Psoas muscle (tissue), 8 donors: ENCODE results near the gene JMJD6. TPM values are rescaled to one million over a fixed set of nuclear protein-coding genes. Genes with fewer than 3 reads are reported as not detected.
A peak's percentile ranks its signal among the peaks of the same experiment; 100 is the strongest.
"Not testable (repeated sequence)": the region's sequence is repeated elsewhere in the genome, so short reads cannot be mapped to it uniquely, and the experiment has no call there.

Experiments
- ATAC-seq, 4 donors: fragments of 200-7000 bp; cut with Tn5 transposase; one replicate each; pipeline ENCODE4 v1.9.1; 2020; ENCODE audit warnings: moderate library complexity in 3 of 4, mild to moderate bottlenecking in 2 of 4
- DNase-seq, 2 donors: peaks; one replicate each; pipeline ENCODE4 v3.0.0-alpha.2; 2020
- H3K27ac ChIP-seq: fragments of 200-600 bp; one replicate; pipeline ENCODE4 v1.8.0; 2022
- H3K27me3 ChIP-seq, 3 donors: fragments of 200-600 bp in 1 of 3; one replicate each; pipeline versions ENCODE4 v1.6.1 to v1.8.0; 2013 to 2022; ENCODE audit warnings: low read length in 2 of 3, mild to moderate bottlenecking in 2 of 3, moderate library complexity in 1 of 3; ENCODE audit not compliant: insufficient read depth in 3 of 3
- H3K36me3 ChIP-seq, 2 donors: fragments of 200-600 bp in 1 of 2; one replicate each; pipeline versions ENCODE4 v1.6.1 to v1.8.0; 2013 to 2022; ENCODE audit warnings: low read depth in 1 of 2, mild to moderate bottlenecking in 1 of 2, moderate library complexity in 1 of 2; ENCODE audit not compliant: insufficient read depth in 1 of 2
- H3K4me1 ChIP-seq: fragments of 200-600 bp; one replicate; pipeline ENCODE4 v1.8.0; 2022
- H3K4me3 ChIP-seq: fragments of 200-600 bp; one replicate; pipeline ENCODE4 v1.8.0; 2022; ENCODE audit warnings: mild to moderate bottlenecking
- H3K9me3 ChIP-seq: fragments of 200-600 bp; one replicate; pipeline ENCODE4 v1.8.0; 2022
- CTCF ChIP-seq: fragments of 200-600 bp; IDR thresholded peaks from one replicate; pipeline ENCODE4 v1.8.0; 2022; ENCODE audit warnings: antibody characterized with exemption
- WGBS, 3 donors: extraction: QIAGEN DNeasy Blood & Tissue Kit; methylation state at CpG; one replicate each; pipeline versions ENCODE4 v1.1.6 to v1.1.7; 2013; 5-methylcytosine and 5-hydroxymethylcytosine counted together
- intact Hi-C, 2 donors: fragments of 100-400 bp; cut with DNase I; formaldehyde crosslinking; loops; one replicate each; pipeline versions ENCODE4 v1.11.0 to v1.14.2; 2022
- polyA plus RNA-seq, 3 donors: library from polyadenylated mRNA; stranded (reverse); fragments of 200-250 nt; gene quantifications; one replicate each; pipeline ENCODE4 v1.2.3, GENCODE V29; 2013
- total RNA-seq, 4 donors: library from RNA; stranded (reverse); fragmentation: NEBNext Ultra II Directional in 2 of 4; extraction: Animal tissue kit (Norgen Biotek cat#: 25700) in 2 of 4; gene quantifications; one replicate each; pipeline versions ENCODE4 v1.2.1 to v1.2.4, GENCODE V29; 2021 to 2023
- donor health status: healthy with polysubstance abuse.
- donor health status: DM: no; HTN: no; CAD: no; lungs with moderate emphysema.
- donor health status: Bipolar disorder and iron deficiency.
- donor health status: healthy.
- donor health status: DM: yes; HTN: yes; CAD: no.
- donor health status: DM: no; HTN: no; CAD: no.
- donor health status: DM: no; HTN: no; CAD: no.
- donor health status: DM: yes; HTN: yes; CAD: no.

JMJD6 gene
- total and polyA plus RNA-seq, 7 donors = 30.8 to 81.9 (median 53.0) TPM

- H3K9me3 ChIP-seq = no peaks in the 10 kb centered on the region
- 62 to 72% (median 64%) methylated on average over 16 to 18 of the region's 18 CpGs for WGBS, 3 donors
- intact Hi-C loops = loop anchor here in 1 of 2 donors (1.0 kb wide), 1 partner anchor 8 kb away; no protein-coding TSS in a partner anchor
- H3K4me1 ChIP-seq = peaks cover 63% of the 10 kb centered on the region
- H3K27ac ChIP-seq = peak overlapping the region; percentile 100
- ATAC-seq (no peak), DNase-seq (no peak)
- TF ChIP-seq CTCF = no peak
- peaks cover 0 to 60% of the 10 kb centered on the region in 2 donors for H3K36me3 ChIP-seq
- H3K27me3 ChIP-seq = no peaks in the 10 kb centered on the region
- peak overlapping the region; percentile 92 for H3K4me3 ChIP-seq
Measured at GRCh38 chr17:76727745-76728456, 1.5 kb upstream of the JMJD6 start.

- WGBS, 3 donors = 1 to 2% (median 1%) methylated on average over 61 to 71 of the region's 71 CpGs
- peak within 1 kb of the TSS; percentile 92 for H3K4me3 ChIP-seq
- DNase-seq (peak; percentile 88 to 93), ATAC-seq (peak; percentile 63 to 71 (median 66))
- H3K36me3 ChIP-seq = peaks cover 0 to 59% of the 10 kb centered on the region in 2 donors
- H3K4me1 ChIP-seq = peaks cover 56% of the 10 kb centered on the region
- no peaks in the 10 kb centered on the region for H3K27me3 ChIP-seq
- intact Hi-C loops = loop anchor here in 1 of 2 donors (1.0 kb wide), 1 partner anchor 9 kb away; no protein-coding TSS in a partner anchor
- TF ChIP-seq CTCF = peak; percentile 52
- H3K27ac ChIP-seq = peak within 1 kb of the TSS; percentile 100
- no peaks in the 10 kb centered on the region for H3K9me3 ChIP-seq
Measured at GRCh38 chr17:76726776-76727718, 641 bp upstream of the JMJD6 start, which contains the start of gene METTL23. TSS of gene METTL23 (plus strand) at chr17:76726839. CDS start at chr17:76729711, 2,872 bp downstream.

GRCh38 chr17:76725580-76726230 lies 701 bp downstream of the JMJD6 start:
- peaks cover 0 to 62% of the 10 kb centered on the region in 2 donors for H3K36me3 ChIP-seq
- ATAC-seq (peak; percentile 68 to 77 (median 70)), DNase-seq (peak; percentile 85 to 92)
- no peak for TF ChIP-seq CTCF
- peak overlapping the region; percentile 92 for H3K4me3 ChIP-seq
- intact Hi-C loops = no loop called here
- peaks cover 50% of the 10 kb centered on the region for H3K4me1 ChIP-seq
- WGBS, 3 donors = 4 to 6% (median 6%) methylated on average over 32 to 38 of the region's 38 CpGs
- no peaks in the 10 kb centered on the region for H3K9me3 ChIP-seq
- H3K27me3 ChIP-seq = no peaks in the 10 kb centered on the region
- peak overlapping the region; percentile 100 for H3K27ac ChIP-seq

- no peak for TF ChIP-seq CTCF
- Histone ChIP-seq H3K27ac (peak overlapping the region; percentile 100), H3K27me3 (no peaks in the 10 kb centered on the region), H3K9me3 (no peaks in the 10 kb centered on the region), H3K4me3 (peak overlapping the region; percentile 92), H3K4me1 (peaks cover 44% of the 10 kb centered on the region), H3K36me3 (peaks cover 6 to 66% of the 10 kb centered on the region in 2 donors)
- intact Hi-C loops = no loop called here
- DNase-seq = no peak
- no peak for ATAC-seq
- whole genome bisulfite sequencing, 3 donors = 94 to 98% (median 95%) methylated on average over 9 of the region's 9 CpGs
Measured at GRCh38 chr17:76723812-76724211, 2.6 kb downstream of the JMJD6 start.

GRCh38 chr17:76722977-76723376 lies 3.4 kb downstream of the JMJD6 start:
- H3K9me3 ChIP-seq, ATAC-seq, DNase-seq, intact Hi-C loops, H3K4me3 ChIP-seq, H3K27me3 ChIP-seq: not testable (repeated sequence)
- Histone ChIP-seq H3K27ac (peak overlapping the region; percentile 100), H3K36me3 (peaks cover 6 to 74% of the 10 kb centered on the region in 2 donors), H3K4me1 (peaks cover 38% of the 10 kb centered on the region)
- 96 to 97% (median 97%) methylated on average over 8 of the region's 8 CpGs for WGBS, 3 donors
